Breast epithelium (tissue), 4 donors: ENCODE measurements around the gene EGLN1. TPM values are rescaled to one million over a fixed set of nuclear protein-coding genes. Genes with fewer than 3 reads are reported as not detected.

Source experiments
- DNase-seq, 2 donors: peaks; one replicate each; pipeline ENCODE4 v3.0.0-alpha.2; 2019; ENCODE audit warnings: low spot score in 2 of 2
- H3K27ac ChIP-seq, 2 donors: fragments of 200-600 bp; sonication (generic) in 1 of 2; one replicate each; pipeline ENCODE4 v1.5.1; 2016 to 2019; ENCODE audit warnings: mild to moderate bottlenecking in 1 of 2
- H3K27me3 ChIP-seq, 2 donors: fragments of 200-600 bp; sonication (generic) in 1 of 2; one replicate each; pipeline versions ENCODE4 v1.5.1 to v1.6.0; 2017 to 2019; ENCODE audit warnings: control low read depth in 1 of 2, mild to moderate bottlenecking in 1 of 2
- H3K36me3 ChIP-seq: fragments of 200-600 bp; one replicate; pipeline ENCODE4 v1.5.1; 2019
- H3K4me1 ChIP-seq, 2 donors: fragments of 200-600 bp; sonication (generic); one replicate each; pipeline ENCODE4 v1.5.1; 2016 to 2019; ENCODE audit warnings: control low read depth in 1 of 2
- H3K4me3 ChIP-seq, 3 donors: fragments of 200-600 bp; sonication (generic); 1 replicate in 2 of 3; 2 replicates in 1 of 3; pipeline ENCODE4 v1.5.1; 2016 to 2019; ENCODE audit warnings: mild to moderate bottlenecking in 3 of 3, moderate library complexity in 2 of 3
- H3K9me3 ChIP-seq, 2 donors: fragments of 200-600 bp; sonication (generic) in 1 of 2; one replicate each; pipeline ENCODE4 v1.5.1; 2016 to 2019; ENCODE audit warnings: control low read depth in 1 of 2
- POLR2A ChIP-seq: fragments of 450-650 bp; IDR thresholded peaks from one replicate; pipeline ENCODE4 v1.6.1; 2016; ENCODE audit warnings: antibody characterized with exemption, mild to moderate bottlenecking, moderate library complexity
- POLR2AphosphoS5 ChIP-seq, 3 donors: sonication (generic); formaldehyde crosslinking; IDR thresholded peaks; one replicate each; pipeline ENCODE4 v1.6.1; 2017; ENCODE audit warnings: antibody characterized with exemption in 3 of 3
- intact Hi-C: fragments of 100-400 bp; cut with DNase I; formaldehyde crosslinking; loops from one replicate; pipeline ENCODE4 v1.15.1; 2023; ENCODE audit warnings: low total_unique reads
- total RNA-seq, 3 donors: library from RNA; depleted of rRNA; stranded (reverse); fragments of >200 nt; gene quantifications; one replicate each; pipeline ENCODE4 v1.1.0, GENCODE V29; 2016
- TF ChIP-seq, protein P1 (sequence below), 3 donors: fragments of 450-650 bp; IDR thresholded peaks; one replicate each; pipeline ENCODE4 v1.5.1; 2016 to 2017; ENCODE audit warnings: antibody characterized with exemption in 3 of 3, mild to moderate bottlenecking in 3 of 3, moderate library complexity in 3 of 3

Gene EGLN1
- total RNA-seq, 3 donors from 2014 or later, result 33.8 to 45.6 (median 38.1) TPM

GRCh38 chr1:231407049-231407448, 15.0 kb downstream of the EGLN1 start:
- intact Hi-C loops, result no loop called here
- Histone ChIP-seq H3K4me1 (peaks cover 0 to 5% of the 10 kb centered on the region in 2 donors), H3K27ac (peak overlapping the region; percentile 36 to 48)

DNA sequence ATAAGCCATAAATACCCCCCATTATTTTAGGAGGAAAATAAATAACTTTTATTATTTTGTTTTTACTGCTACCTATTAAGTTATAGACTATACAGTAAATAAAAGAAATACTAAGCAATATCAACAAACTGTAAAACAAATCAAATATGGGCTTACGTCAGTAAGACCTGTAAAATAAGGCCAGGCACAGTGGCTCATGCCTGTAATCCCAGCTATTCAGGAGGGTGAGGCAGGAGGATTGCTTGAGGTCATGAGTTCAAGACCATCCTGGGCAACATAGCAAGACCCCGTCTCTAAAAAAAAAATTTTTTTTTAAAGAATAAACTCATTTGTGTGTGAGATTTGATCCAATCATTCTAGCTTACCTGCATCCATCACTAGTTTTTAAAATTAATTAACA, 17.8 kb downstream of the EGLN1 start:
- Histone ChIP-seq H3K27ac (no peak overlapping the region), H3K27me3 (no peaks in the 10 kb centered on the region), H3K4me3 (no peak overlapping the region), H3K9me3 (no peaks in the 10 kb centered on the region), H3K36me3 (no peaks in the 10 kb centered on the region), H3K4me1 (peaks cover 0 to 5% of the 10 kb centered on the region in 2 donors)
- no peak for TF ChIP-seq POLR2AphosphoS5 (IDR thresholded peaks at IDR 0.05)
- TF ChIP-seq POLR2A, result no peak
- TF ChIP-seq, protein P1, sequence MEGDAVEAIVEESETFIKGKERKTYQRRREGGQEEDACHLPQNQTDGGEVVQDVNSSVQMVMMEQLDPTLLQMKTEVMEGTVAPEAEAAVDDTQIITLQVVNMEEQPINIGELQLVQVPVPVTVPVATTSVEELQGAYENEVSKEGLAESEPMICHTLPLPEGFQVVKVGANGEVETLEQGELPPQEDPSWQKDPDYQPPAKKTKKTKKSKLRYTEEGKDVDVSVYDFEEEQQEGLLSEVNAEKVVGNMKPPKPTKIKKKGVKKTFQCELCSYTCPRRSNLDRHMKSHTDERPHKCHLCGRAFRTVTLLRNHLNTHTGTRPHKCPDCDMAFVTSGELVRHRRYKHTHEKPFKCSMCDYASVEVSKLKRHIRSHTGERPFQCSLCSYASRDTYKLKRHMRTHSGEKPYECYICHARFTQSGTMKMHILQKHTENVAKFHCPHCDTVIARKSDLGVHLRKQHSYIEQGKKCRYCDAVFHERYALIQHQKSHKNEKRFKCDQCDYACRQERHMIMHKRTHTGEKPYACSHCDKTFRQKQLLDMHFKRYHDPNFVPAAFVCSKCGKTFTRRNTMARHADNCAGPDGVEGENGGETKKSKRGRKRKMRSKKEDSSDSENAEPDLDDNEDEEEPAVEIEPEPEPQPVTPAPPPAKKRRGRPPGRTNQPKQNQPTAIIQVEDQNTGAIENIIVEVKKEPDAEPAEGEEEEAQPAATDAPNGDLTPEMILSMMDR (IDR thresholded peaks at IDR 0.05), result no peak
- no peak for DNase-seq
- intact Hi-C loops, result no loop called here

More at GRCh38 chr1:231407049-231407448, 15.0 kb downstream of the EGLN1 start:
- DNase-seq, result no peak
- Histone ChIP-seq H3K4me3 (no peak overlapping the region), H3K9me3 (no peaks in the 10 kb centered on the region), H3K36me3 (no peaks in the 10 kb centered on the region), H3K27me3 (no peaks in the 10 kb centered on the region)
- TF ChIP-seq POLR2A, result no peak
- TF ChIP-seq, protein P1 (IDR thresholded peaks at IDR 0.05), result no peak
- TF ChIP-seq POLR2AphosphoS5 (IDR thresholded peaks at IDR 0.05), result no peak

DNA sequence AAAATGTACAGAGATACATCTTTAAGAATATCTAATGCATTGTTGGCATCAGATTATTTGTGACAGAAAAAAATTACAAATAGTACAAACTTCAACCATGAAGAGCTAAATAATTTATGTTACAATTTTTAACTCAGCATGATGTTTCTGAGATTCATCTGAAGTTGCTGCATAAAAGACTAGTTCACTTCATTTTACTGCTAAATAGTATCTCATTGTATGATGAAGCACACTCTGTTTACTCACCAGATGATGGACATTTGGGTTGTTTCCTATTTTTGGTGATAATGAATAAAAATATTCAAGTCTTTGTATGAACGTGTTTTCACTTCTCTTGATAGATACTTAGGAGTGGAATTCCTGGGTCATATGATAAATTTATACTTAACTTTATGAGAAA, 20.6 kb downstream of the EGLN1 start:
- Histone ChIP-seq H3K27ac (no peak overlapping the region), H3K4me3 (no peak overlapping the region), H3K9me3 (no peaks in the 10 kb centered on the region), H3K4me1 (peaks cover 0 to 5% of the 10 kb centered on the region in 2 donors), H3K27me3 (no peaks in the 10 kb centered on the region), H3K36me3 (no peaks in the 10 kb centered on the region)
- TF ChIP-seq POLR2AphosphoS5 (IDR thresholded peaks at IDR 0.05) (no peak), POLR2A (no peak)
- TF ChIP-seq, protein P1 (IDR thresholded peaks at IDR 0.05), result no peak
- intact Hi-C loops, result no loop called here
- DNase-seq, result no peak

GRCh38 chr1:231397886-231398671, 24.0 kb downstream of the EGLN1 start:
- intact Hi-C loops, result no loop called here
- TF ChIP-seq POLR2AphosphoS5 (IDR thresholded peaks at IDR 0.05) (no peak), POLR2A (no peak)
- TF ChIP-seq, protein P1 (IDR thresholded peaks at IDR 0.05), result no peak
- no peak overlapping the region for H3K4me3 ChIP-seq
- H3K4me1 ChIP-seq, result peaks cover 0 to 6% of the 10 kb centered on the region in 2 donors
- no peak for DNase-seq
- H3K27me3 ChIP-seq, result no peaks in the 10 kb centered on the region
- no peaks in the 10 kb centered on the region for H3K9me3 ChIP-seq
- H3K27ac ChIP-seq, result no peak overlapping the region
- H3K36me3 ChIP-seq, result no peaks in the 10 kb centered on the region

- TF ChIP-seq, protein P1 (IDR thresholded peaks at IDR 0.05), result no peak
- TF ChIP-seq POLR2A (no peak), POLR2AphosphoS5 (IDR thresholded peaks at IDR 0.05) (no peak)
- peaks cover 0 to 6% of the 10 kb centered on the region in 2 donors for H3K4me1 ChIP-seq
- H3K27ac ChIP-seq, result peak overlapping the region in 1 of 2 donors; percentile 34
- DNase-seq, result no peak
- no peaks in the 10 kb centered on the region for H3K27me3 ChIP-seq
- intact Hi-C loops, result no loop called here
- no peaks in the 10 kb centered on the region for H3K9me3 ChIP-seq
- no peak overlapping the region for H3K4me3 ChIP-seq
- H3K36me3 ChIP-seq, result no peaks in the 10 kb centered on the region
These were observed 25.4 kb downstream of the EGLN1 start for GRCh38 chr1:231396643-231397042.
